PFSK-1 (cell line): ENCODE data around the gene MAP4K4.

ENCODE experiments used
- POLR2AphosphoS5 ChIP-seq: IDR thresholded peaks from 2 replicates; pipeline ENCODE4 v1.6.1; 2012; ENCODE audit warnings: low read depth, mild to moderate bottlenecking, control low read depth, low read length, moderate library complexity
- SIN3A ChIP-seq: IDR thresholded peaks from 2 replicates; pipeline ENCODE4 v1.6.1; 2012; ENCODE audit warnings: mild to moderate bottlenecking, low read length, moderate library complexity, borderline replicate concordance; ENCODE audit not compliant: insufficient read depth
- TAF1 ChIP-seq: IDR thresholded peaks from 2 replicates; pipeline ENCODE4 v1.6.1; 2012; ENCODE audit warnings: low read length, control low read depth, borderline replicate concordance; ENCODE audit not compliant: insufficient read depth
- TF ChIP-seq, protein P1 (sequence below), 2 experiments: IDR thresholded peaks; 2 replicates each; pipeline versions ENCODE4 v1.6.1 to v1.8.0; 2011 to 2012; ENCODE audit warnings: low read depth in 2 of 2, low read length in 2 of 2, control low read depth in 1 of 2, inconsistent platforms in 1 of 2, mild to moderate bottlenecking in 1 of 2, moderate library complexity in 1 of 2; ENCODE audit not compliant: insufficient read depth in 1 of 2

DNA sequence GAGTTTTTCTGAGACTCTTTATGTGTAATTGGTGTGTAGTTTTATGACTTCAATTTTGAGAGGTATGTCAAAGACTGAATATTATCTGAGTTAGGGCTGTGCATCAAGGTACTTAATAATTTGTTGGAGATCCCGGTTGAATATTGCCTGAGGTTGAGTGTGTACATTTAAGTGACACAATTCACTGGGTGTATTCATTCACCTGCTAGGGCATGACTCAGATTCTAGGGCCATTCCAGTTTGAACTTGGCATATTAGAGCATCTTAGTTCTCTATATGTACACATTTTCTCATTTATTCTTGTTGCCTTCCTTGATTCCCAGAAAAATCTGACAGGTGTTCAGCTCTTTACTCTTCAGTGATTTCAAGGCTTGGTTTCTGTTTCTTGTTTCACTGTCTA is 12.5 kb downstream of the MAP4K4 start:
- TF ChIP-seq TAF1 (no peak), POLR2AphosphoS5 (no peak), SIN3A (no peak)
- TF ChIP-seq, protein P1, sequence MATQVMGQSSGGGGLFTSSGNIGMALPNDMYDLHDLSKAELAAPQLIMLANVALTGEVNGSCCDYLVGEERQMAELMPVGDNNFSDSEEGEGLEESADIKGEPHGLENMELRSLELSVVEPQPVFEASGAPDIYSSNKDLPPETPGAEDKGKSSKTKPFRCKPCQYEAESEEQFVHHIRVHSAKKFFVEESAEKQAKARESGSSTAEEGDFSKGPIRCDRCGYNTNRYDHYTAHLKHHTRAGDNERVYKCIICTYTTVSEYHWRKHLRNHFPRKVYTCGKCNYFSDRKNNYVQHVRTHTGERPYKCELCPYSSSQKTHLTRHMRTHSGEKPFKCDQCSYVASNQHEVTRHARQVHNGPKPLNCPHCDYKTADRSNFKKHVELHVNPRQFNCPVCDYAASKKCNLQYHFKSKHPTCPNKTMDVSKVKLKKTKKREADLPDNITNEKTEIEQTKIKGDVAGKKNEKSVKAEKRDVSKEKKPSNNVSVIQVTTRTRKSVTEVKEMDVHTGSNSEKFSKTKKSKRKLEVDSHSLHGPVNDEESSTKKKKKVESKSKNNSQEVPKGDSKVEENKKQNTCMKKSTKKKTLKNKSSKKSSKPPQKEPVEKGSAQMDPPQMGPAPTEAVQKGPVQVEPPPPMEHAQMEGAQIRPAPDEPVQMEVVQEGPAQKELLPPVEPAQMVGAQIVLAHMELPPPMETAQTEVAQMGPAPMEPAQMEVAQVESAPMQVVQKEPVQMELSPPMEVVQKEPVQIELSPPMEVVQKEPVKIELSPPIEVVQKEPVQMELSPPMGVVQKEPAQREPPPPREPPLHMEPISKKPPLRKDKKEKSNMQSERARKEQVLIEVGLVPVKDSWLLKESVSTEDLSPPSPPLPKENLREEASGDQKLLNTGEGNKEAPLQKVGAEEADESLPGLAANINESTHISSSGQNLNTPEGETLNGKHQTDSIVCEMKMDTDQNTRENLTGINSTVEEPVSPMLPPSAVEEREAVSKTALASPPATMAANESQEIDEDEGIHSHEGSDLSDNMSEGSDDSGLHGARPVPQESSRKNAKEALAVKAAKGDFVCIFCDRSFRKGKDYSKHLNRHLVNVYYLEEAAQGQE (IDR thresholded peaks at IDR 0.05; ENCODE audit: insufficient read depth in 1 of 2, low read depth in 2 of 2, low read length in 2 of 2), result no peak
